HEK293T (cell line): ENCODE data around the gene SPSB3.

ENCODE experiments used
- BHLHE40 ChIP-seq: fragments of 450-650 bp; IDR thresholded peaks from 2 replicates; pipeline ENCODE4 v1.6.1; 2016; ENCODE audit warnings: mild to moderate bottlenecking, moderate library complexity, borderline replicate concordance
- FOXM1 ChIP-seq: fragments of 450-650 bp; IDR thresholded peaks from 2 replicates; pipeline ENCODE4 v1.6.1; 2017; ENCODE audit warnings: mild to moderate bottlenecking, borderline replicate concordance

DNA sequence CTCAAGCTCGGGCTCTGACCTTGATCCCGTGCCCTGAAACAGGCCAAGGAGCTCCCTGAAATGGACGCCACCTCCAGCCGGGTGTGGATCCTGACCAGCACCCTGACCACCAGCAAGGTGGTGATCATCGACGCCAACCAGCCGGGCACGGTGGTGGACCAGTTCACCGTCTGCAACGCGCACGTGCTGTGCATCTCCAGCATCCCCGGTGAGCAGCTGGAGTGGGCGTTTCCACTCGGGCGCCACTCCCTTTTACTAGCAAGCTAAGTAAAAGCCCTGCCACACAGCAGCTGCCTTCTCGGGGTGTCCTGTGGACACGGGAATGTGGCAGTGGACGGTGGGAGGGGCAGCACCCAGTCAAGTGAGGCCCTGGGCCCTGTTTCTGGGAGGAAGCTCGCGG, 17.4 kb downstream of the SPSB3 start:
- TF ChIP-seq FOXM1 (no peak), BHLHE40 (no peak)
